Trophoblast cell (in vitro differentiated cells and primary cell): Measurements from ENCODE around the gene MTR.

Source experiments
- DNase-seq, 2 donors: peaks; one replicate each; pipeline ENCODE4 v3.0.0-alpha.2; 2016
- H2AFZ ChIP-seq: 2 replicates; pipeline ENCODE4 v1.6.1; 2013; ENCODE audit warnings: low read length, moderate library complexity, mild to moderate bottlenecking; ENCODE audit not compliant: insufficient read depth, poor library complexity
- H2AK5ac ChIP-seq: 2 replicates; pipeline ENCODE4 v1.6.1; 2013; ENCODE audit warnings: mild to moderate bottlenecking, low read length
- H2BK120ac ChIP-seq: 2 replicates; pipeline ENCODE4 v1.6.1; 2013; ENCODE audit warnings: low read length, mild to moderate bottlenecking, moderate library complexity; ENCODE audit not compliant: insufficient read depth, poor library complexity
- H2BK12ac ChIP-seq: 2 replicates; pipeline ENCODE4 v1.6.1; 2013; ENCODE audit warnings: mild to moderate bottlenecking, low read length, moderate library complexity
- H2BK5ac ChIP-seq: 2 replicates; pipeline ENCODE4 v1.6.1; 2013; ENCODE audit warnings: low read length, low read depth, moderate library complexity, mild to moderate bottlenecking; ENCODE audit not compliant: poor library complexity
- H3K14ac ChIP-seq: 2 replicates; pipeline ENCODE4 v1.6.1; 2013; ENCODE audit warnings: mild to moderate bottlenecking, low read length
- H3K18ac ChIP-seq: 2 replicates; pipeline ENCODE4 v1.6.1; 2013; ENCODE audit warnings: mild to moderate bottlenecking, low read length
- H3K23ac ChIP-seq: 2 replicates; pipeline ENCODE4 v1.6.1; 2013; ENCODE audit warnings: low read length
- H3K27ac ChIP-seq: 2 replicates; pipeline ENCODE4 v1.5.1; 2013; ENCODE audit warnings: low read depth, mild to moderate bottlenecking, inconsistent platforms, low read length, moderate library complexity
- H3K27me3 ChIP-seq: 2 replicates; pipeline ENCODE4 v1.6.1; 2013; ENCODE audit warnings: inconsistent platforms, mild to moderate bottlenecking, low read length, moderate library complexity; ENCODE audit not compliant: insufficient read depth
- H3K36me3 ChIP-seq, 2 experiments: 1 replicate in 1 of 2; 2 replicates in 1 of 2; pipeline ENCODE4 v1.6.1; 2013; ENCODE audit warnings: low read length in 2 of 2, mild to moderate bottlenecking in 2 of 2, moderate library complexity in 1 of 2; ENCODE audit not compliant: insufficient read depth in 2 of 2, control insufficient read depth in 1 of 2
- H3K4ac ChIP-seq: 2 replicates; pipeline ENCODE4 v1.6.1; 2013; ENCODE audit warnings: low read depth, mild to moderate bottlenecking, low read length, moderate library complexity
- H3K4me1 ChIP-seq, 2 experiments: 1 replicate in 1 of 2; 2 replicates in 1 of 2; pipeline ENCODE4 v1.6.1; 2013; ENCODE audit warnings: low read length in 2 of 2, mild to moderate bottlenecking in 2 of 2, moderate library complexity in 1 of 2; ENCODE audit not compliant: insufficient read depth in 2 of 2, control insufficient read depth in 1 of 2
- H3K4me2 ChIP-seq: 2 replicates; pipeline ENCODE4 v1.6.1; 2013; ENCODE audit warnings: inconsistent platforms, mild to moderate bottlenecking, low read length, moderate library complexity
- H3K4me3 ChIP-seq: 2 replicates; pipeline ENCODE4 v1.5.1; 2013; ENCODE audit warnings: mild to moderate bottlenecking, low read depth, low read length, inconsistent platforms
- H3K79me1 ChIP-seq: one replicate; pipeline ENCODE4 v1.6.1; 2013; ENCODE audit warnings: low read length
- H3K79me2 ChIP-seq: 2 replicates; pipeline ENCODE4 v1.6.1; 2013; ENCODE audit warnings: low read length, mild to moderate bottlenecking; ENCODE audit not compliant: control insufficient read depth, insufficient read depth, poor library complexity
- H3K9ac ChIP-seq: 2 replicates; pipeline ENCODE4 v1.6.1; 2013; ENCODE audit warnings: mild to moderate bottlenecking, low read length
- H3K9me3 ChIP-seq: 2 replicates; pipeline ENCODE4 v1.6.1; 2013; ENCODE audit warnings: low read depth, mild to moderate bottlenecking, control low read depth, inconsistent platforms, low read length; ENCODE audit not compliant: insufficient read depth
- H4K12ac ChIP-seq: 2 replicates; pipeline ENCODE4 v1.6.1; 2013; ENCODE audit warnings: low read depth, mild to moderate bottlenecking, low read length, moderate library complexity
- H4K8ac ChIP-seq: 2 replicates; pipeline ENCODE4 v1.6.1; 2013; ENCODE audit warnings: low read depth, mild to moderate bottlenecking, low read length, moderate library complexity
- H4K91ac ChIP-seq: one replicate; pipeline ENCODE4 v1.6.1; 2013; ENCODE audit warnings: low read depth, mild to moderate bottlenecking, low read length, moderate library complexity
- WGBS: extraction: QIAGEN DNeasy Blood & Tissue Kit; methylation state at CpG from one replicate; pipeline ENCODE4 v1.1.7; 2013; ENCODE audit warnings: missing lambda C conversion rate; ENCODE audit not compliant: insufficient read length, insufficient coverage; ENCODE audit errors: extremely low coverage; 5-methylcytosine and 5-hydroxymethylcytosine counted together

Gene MTR

GRCh38 chr1:236773919-236774318 is 21.2 kb upstream of the MTR start:
- no peak overlapping the region for H4K91ac ChIP-seq
- H4K8ac ChIP-seq, result no peak overlapping the region
- H3K4me1 ChIP-seq, result peaks cover 0 to 2% of the 10 kb centered on the region in 2 experiments
- peak in 1 of 2 donors; percentile 77 for DNase-seq
- no peak overlapping the region for H3K27ac ChIP-seq
- no peak overlapping the region for H2AFZ ChIP-seq
- H3K18ac ChIP-seq, result no peak overlapping the region
- H3K27me3 ChIP-seq, result no peaks in the 10 kb centered on the region
- no peak overlapping the region for H3K9ac ChIP-seq
- H3K79me1 ChIP-seq, result no peaks in the 10 kb centered on the region
- H3K9me3 ChIP-seq, result no peaks in the 10 kb centered on the region
- H2BK120ac ChIP-seq, result no peak overlapping the region
- no peak overlapping the region for H3K4me3 ChIP-seq
- H3K4me2 ChIP-seq, result no peak overlapping the region
- no peak overlapping the region for H3K14ac ChIP-seq
- H2AK5ac ChIP-seq, result no peak overlapping the region
- H4K12ac ChIP-seq, result no peak overlapping the region
- WGBS, result no CpG with 5 or more reads among the region's 3 CpGs
- H3K4ac ChIP-seq, result no peak overlapping the region
- H3K36me3 ChIP-seq, result no peaks in the 10 kb centered on the region
- H3K23ac ChIP-seq, result no peak overlapping the region
- H2BK12ac ChIP-seq, result no peak overlapping the region
- H2BK5ac ChIP-seq, result no peak overlapping the region
- no peaks in the 10 kb centered on the region for H3K79me2 ChIP-seq

- H3K27me3 ChIP-seq, result no peaks in the 10 kb centered on the region
- H3K79me2 ChIP-seq, result no peaks in the 10 kb centered on the region
- no peak overlapping the region for H4K91ac ChIP-seq
- no peaks in the 10 kb centered on the region for H3K36me3 ChIP-seq
- H4K8ac ChIP-seq, result no peak overlapping the region
- no peak overlapping the region for H2BK120ac ChIP-seq
- no peaks in the 10 kb centered on the region for H3K4me1 ChIP-seq
- no CpG with 5 or more reads among the region's 3 CpGs for WGBS
- H3K4me2 ChIP-seq, result no peak overlapping the region
- no peak overlapping the region for H3K4me3 ChIP-seq
- no peak overlapping the region for H3K27ac ChIP-seq
- H2AFZ ChIP-seq, result no peak overlapping the region
- no peak overlapping the region for H3K18ac ChIP-seq
- no peak overlapping the region for H3K23ac ChIP-seq
- H3K79me1 ChIP-seq, result no peaks in the 10 kb centered on the region
- DNase-seq, result peak; percentile 11 to 61
- no peak overlapping the region for H2BK5ac ChIP-seq
- H3K4ac ChIP-seq, result no peak overlapping the region
- H3K9me3 ChIP-seq, result peaks cover 3% of the 10 kb centered on the region
- no peak overlapping the region for H2BK12ac ChIP-seq
- H3K14ac ChIP-seq, result no peak overlapping the region
- no peak overlapping the region for H2AK5ac ChIP-seq
- no peak overlapping the region for H3K9ac ChIP-seq
- H4K12ac ChIP-seq, result no peak overlapping the region
These were observed 20.2 kb upstream of the MTR start for GRCh38 chr1:236774926-236775325.

GRCh38 chr1:236779312-236779711 is 15.8 kb upstream of the MTR start:
- no peak overlapping the region for H4K12ac ChIP-seq
- no CpG with 5 or more reads among the region's 2 CpGs for WGBS
- no peaks in the 10 kb centered on the region for H3K79me1 ChIP-seq
- no peak overlapping the region for H3K4ac ChIP-seq
- no peak overlapping the region for H2AFZ ChIP-seq
- no peak overlapping the region for H3K9ac ChIP-seq
- H3K4me3 ChIP-seq, result no peak overlapping the region
- H4K91ac ChIP-seq, result no peak overlapping the region
- peaks cover 3% of the 10 kb centered on the region for H3K9me3 ChIP-seq
- H2BK12ac ChIP-seq, result no peak overlapping the region
- no peak overlapping the region for H2BK5ac ChIP-seq
- no peak overlapping the region for H3K27ac ChIP-seq
- no peaks in the 10 kb centered on the region for H3K36me3 ChIP-seq
- H2AK5ac ChIP-seq, result no peak overlapping the region
- no peaks in the 10 kb centered on the region for H3K27me3 ChIP-seq
- no peak overlapping the region for H3K14ac ChIP-seq
- H4K8ac ChIP-seq, result no peak overlapping the region
- H2BK120ac ChIP-seq, result no peak overlapping the region
- H3K4me1 ChIP-seq, result no peaks in the 10 kb centered on the region
- no peak overlapping the region for H3K18ac ChIP-seq
- H3K23ac ChIP-seq, result no peak overlapping the region
- no peak for DNase-seq
- H3K4me2 ChIP-seq, result no peak overlapping the region
- H3K79me2 ChIP-seq, result no peaks in the 10 kb centered on the region

GRCh38 chr1:236785477-236785876 is 9.6 kb upstream of the MTR start:
- Histone ChIP-seq H2AFZ (no peak overlapping the region), H4K8ac (no peak overlapping the region), H2BK120ac (no peak overlapping the region), H3K9ac (no peak overlapping the region), H2BK12ac (no peak overlapping the region), H3K14ac (no peak overlapping the region), H3K4me3 (no peak overlapping the region), H3K4me1 (no peaks in the 10 kb centered on the region), H3K4me2 (no peak overlapping the region), H3K79me2 (no peaks in the 10 kb centered on the region), H2AK5ac (no peak overlapping the region), H4K91ac (no peak overlapping the region), H3K4ac (no peak overlapping the region), H3K9me3 (no peaks in the 10 kb centered on the region), H3K79me1 (no peaks in the 10 kb centered on the region), H3K27me3 (no peaks in the 10 kb centered on the region), H3K36me3 (no peaks in the 10 kb centered on the region), H3K18ac (no peak overlapping the region), H3K27ac (no peak overlapping the region), H2BK5ac (no peak overlapping the region), H4K12ac (no peak overlapping the region), H3K23ac (no peak overlapping the region)
- DNase-seq, result no peak
- no CpG with 5 or more reads among the region's 2 CpGs for WGBS
